Small intestine (tissue), 7 donors: ENCODE data around the gene PACS1. TPM values are rescaled to one million over a fixed set of nuclear protein-coding genes. Genes with fewer than 3 reads are reported as not detected.

Source experiments
- DNase-seq, 2 donors: peaks; one replicate each; pipeline versions ENCODE4 v3.0.0 to v3.0.0-alpha.2; 2013
- FAIRE-seq: peaks from 2 replicates; lab custom pipeline; 2012; peaks lifted over from hg19 to GRCh38; lab: Jason Lieb, UNC
- H3K27ac ChIP-seq, 3 donors: one replicate each; pipeline ENCODE4 v1.5.1; 2013; ENCODE audit warnings: low read length in 2 of 3, mild to moderate bottlenecking in 2 of 3, control low read depth in 1 of 3, inconsistent platforms in 1 of 3, low read depth in 1 of 3, moderate library complexity in 1 of 3
- H3K27me3 ChIP-seq, 3 donors: one replicate each; pipeline ENCODE4 v1.6.1; 2013; ENCODE audit warnings: low read length in 3 of 3, inconsistent platforms in 1 of 3; ENCODE audit not compliant: control insufficient read depth in 3 of 3, insufficient read depth in 3 of 3
- H3K36me3 ChIP-seq, 3 donors: one replicate each; pipeline ENCODE4 v1.6.1; 2013; ENCODE audit warnings: low read length in 3 of 3, inconsistent platforms in 1 of 3, low read depth in 1 of 3, mild to moderate bottlenecking in 1 of 3, moderate library complexity in 1 of 3; ENCODE audit not compliant: control insufficient read depth in 3 of 3, insufficient read depth in 2 of 3
- H3K4me1 ChIP-seq, 3 donors: one replicate each; pipeline ENCODE4 v1.6.1; 2013; ENCODE audit warnings: low read length in 2 of 3, inconsistent platforms in 1 of 3, low read depth in 1 of 3, mild to moderate bottlenecking in 1 of 3, moderate library complexity in 1 of 3; ENCODE audit not compliant: control insufficient read depth in 3 of 3, insufficient read depth in 2 of 3
- H3K4me3 ChIP-seq, 3 donors: one replicate each; pipeline ENCODE4 v1.5.1; 2013; ENCODE audit warnings: low read length in 3 of 3, control low read depth in 1 of 3, inconsistent platforms in 1 of 3, low read depth in 1 of 3, mild to moderate bottlenecking in 1 of 3, moderate library complexity in 1 of 3
- H3K9me3 ChIP-seq, 2 donors: one replicate each; pipeline ENCODE4 v1.6.1; 2013; ENCODE audit warnings: low read depth in 1 of 2, low read length in 1 of 2; ENCODE audit not compliant: control insufficient read depth in 2 of 2, insufficient read depth in 1 of 2
- WGBS, 3 donors: extraction: QIAGEN DNeasy Blood & Tissue Kit; methylation state at CpG; one replicate each; pipeline ENCODE4 v1.1.7; 2013; 5-methylcytosine and 5-hydroxymethylcytosine counted together
- polyA plus RNA-seq, 4 donors: library from polyadenylated mRNA; stranded (reverse) in 3 of 4; unstranded in 1 of 4; fragments of 200-250 nt in 3 of 4; fragments of 120-200 nt in 1 of 4; gene quantifications; one replicate each; pipeline versions ENCODE4 v1.2.1 to v1.2.3, GENCODE V29; 2013
- donor health status: healthy with polysubstance abuse.
- donor health status: control.
- donor health status: control.
- donor health status: Bipolar disorder and iron deficiency.
- donor health status: healthy.

Gene PACS1
- polyA plus RNA-seq, 4 donors = 4.0 to 22.9 (median 10.0) TPM

DNA sequence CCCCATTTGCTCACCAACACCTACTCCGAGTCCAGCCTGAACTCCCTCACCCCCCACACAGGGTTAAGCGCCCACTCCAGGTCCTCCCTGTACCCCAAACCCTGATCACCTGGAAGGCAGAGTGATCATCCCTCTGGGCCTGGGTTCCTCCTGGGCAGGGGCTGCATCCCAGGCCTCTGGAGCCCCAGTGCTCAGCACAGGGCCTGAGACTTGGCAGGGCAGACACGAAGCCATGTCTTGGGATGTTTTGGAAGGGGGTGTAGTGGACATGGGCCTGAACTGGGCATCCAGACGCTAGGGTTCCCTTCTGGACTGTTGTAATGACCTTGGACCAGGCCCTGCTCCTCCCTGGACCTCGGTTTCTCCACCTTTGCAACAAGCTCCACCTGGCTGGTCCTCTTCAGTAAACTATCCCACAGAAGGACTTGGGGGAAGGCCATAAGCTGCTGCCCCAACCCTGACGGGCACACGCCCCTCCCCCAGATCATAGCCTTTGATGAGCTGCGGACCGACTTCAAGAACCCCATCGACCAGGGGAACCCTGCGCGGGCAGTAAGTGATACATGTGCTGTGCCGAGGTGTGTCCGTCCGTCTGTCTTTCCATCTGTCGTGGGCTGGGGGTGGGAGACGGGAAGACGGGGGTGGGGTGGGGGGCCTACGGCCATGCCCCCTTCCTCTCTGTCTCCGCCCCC lies 211.8 kb downstream of the PACS1 start:
- peaks cover 0 to 50% (median 0%) of the 10 kb centered on the region in 3 donors for H3K36me3 ChIP-seq
- peaks cover 0 to 14% (median 1%) of the 10 kb centered on the region in 3 donors for H3K4me1 ChIP-seq
- H3K27ac ChIP-seq = peak overlapping the region in 1 of 3 donors; percentile 29
- no peak overlapping the region for H3K4me3 ChIP-seq
- 14 to 25% (median 23%) methylated on average over 20 of the region's 20 CpGs for WGBS, 3 donors
- peaks cover 0 to 14% (median 0%) of the 10 kb centered on the region in 3 donors for H3K27me3 ChIP-seq
- DNase-seq (no peak), FAIRE-seq (no peak)
- no peaks in the 10 kb centered on the region for H3K9me3 ChIP-seq

GRCh38 chr11:66282468-66283455 lies 212.7 kb downstream of the PACS1 start:
- Histone ChIP-seq H3K9me3 (no peaks in the 10 kb centered on the region), H3K36me3 (peaks cover 0 to 52% (median 0%) of the 10 kb centered on the region in 3 donors), H3K4me3 (no peak overlapping the region), H3K27me3 (peaks cover 0 to 14% (median 0%) of the 10 kb centered on the region in 3 donors), H3K27ac (peak overlapping the region in 1 of 3 donors; percentile 8), H3K4me1 (peaks cover 0 to 17% (median 0%) of the 10 kb centered on the region in 3 donors)
- WGBS, 3 donors = 13 to 17% (median 16%) methylated on average over 27 to 35 of the region's 35 CpGs
- peak; percentile 94 to 99 for DNase-seq
- FAIRE-seq = no peak

- FAIRE-seq = no peak
- DNase-seq = no peak
- Histone ChIP-seq H3K27ac (no peak overlapping the region), H3K4me3 (no peak overlapping the region), H3K27me3 (peaks cover 0 to 12% (median 0%) of the 10 kb centered on the region in 3 donors), H3K4me1 (peaks cover 0 to 23% (median 0%) of the 10 kb centered on the region in 3 donors), H3K36me3 (peaks cover 0 to 55% (median 0%) of the 10 kb centered on the region in 3 donors), H3K9me3 (no peaks in the 10 kb centered on the region)
- WGBS, 3 donors = 82 to 85% (median 82%) methylated on average over 12 to 14 of the region's 14 CpGs
These were observed 213.5 kb downstream of the PACS1 start for GRCh38 chr11:66283461-66284105.

DNA sequence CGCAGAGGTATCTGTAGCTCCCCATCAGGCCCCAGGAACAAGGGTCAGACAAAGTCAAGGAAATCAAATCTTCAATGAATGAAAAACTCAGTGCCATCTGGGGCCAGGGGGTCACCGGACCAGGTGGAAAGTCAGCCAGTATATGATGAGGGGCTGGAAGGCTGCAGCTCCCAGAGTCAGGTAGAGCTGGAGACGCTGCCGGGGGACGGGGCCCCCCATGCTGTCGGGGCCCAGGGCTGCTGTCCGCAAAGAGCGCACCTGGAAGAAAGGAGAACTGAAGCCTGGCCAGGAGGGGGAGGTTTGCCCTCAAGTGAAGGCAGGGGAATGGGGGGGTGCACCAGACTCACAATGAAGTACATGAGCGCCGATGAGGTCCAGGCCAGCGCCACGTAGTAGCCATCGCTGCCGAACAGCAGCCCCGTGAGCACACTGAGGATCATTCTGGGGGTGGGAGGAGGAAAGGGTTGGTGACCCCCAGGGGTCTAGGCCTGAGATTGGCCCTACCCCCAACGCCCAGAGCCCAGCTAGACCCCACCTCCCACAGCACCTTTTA lies 214.5 kb downstream of the PACS1 start:
- no peak overlapping the region for H3K4me3 ChIP-seq
- H3K9me3 ChIP-seq = no peaks in the 10 kb centered on the region
- peaks cover 0 to 26% (median 0%) of the 10 kb centered on the region in 3 donors for H3K4me1 ChIP-seq
- peaks cover 0 to 55% (median 0%) of the 10 kb centered on the region in 3 donors for H3K36me3 ChIP-seq
- 94 to 95% (median 95%) methylated on average over 15 to 16 of the region's 16 CpGs for whole genome bisulfite sequencing, 3 donors
- DNase-seq (no peak), FAIRE-seq (no peak)
- no peak overlapping the region for H3K27ac ChIP-seq
- peaks cover 0 to 3% (median 0%) of the 10 kb centered on the region in 3 donors for H3K27me3 ChIP-seq

GRCh38 chr11:66285250-66285947 lies 215.3 kb downstream of the PACS1 start:
- Histone ChIP-seq H3K9me3 (no peaks in the 10 kb centered on the region), H3K27me3 (no peaks in the 10 kb centered on the region), H3K27ac (no peak overlapping the region), H3K4me3 (no peak overlapping the region), H3K36me3 (peaks cover 0 to 55% (median 0%) of the 10 kb centered on the region in 3 donors), H3K4me1 (peaks cover 5 to 34% (median 5%) of the 10 kb centered on the region in 3 donors)
- 90 to 93% (median 90%) methylated on average over 13 of the region's 13 CpGs for WGBS, 3 donors
- DNase-seq (no peak), FAIRE-seq (no peak)

DNA sequence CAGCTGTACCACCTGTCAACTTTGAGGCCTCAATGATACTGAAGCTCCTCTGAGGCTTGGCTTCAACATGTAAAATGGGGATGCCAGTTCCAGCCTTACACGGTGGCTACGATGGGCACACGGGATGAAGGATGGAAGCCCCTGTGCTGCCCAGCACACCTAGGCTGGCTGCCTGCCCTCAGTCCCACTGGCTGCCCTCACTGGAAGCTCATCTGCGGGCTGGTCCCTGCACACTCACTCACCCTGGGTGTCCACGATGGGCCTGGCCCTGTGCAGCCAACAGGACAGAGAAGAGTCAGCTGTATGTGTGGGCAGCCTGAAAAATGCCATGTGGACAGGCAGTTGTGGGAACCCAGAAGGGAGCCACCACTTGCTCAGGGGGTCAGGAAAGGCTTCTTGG lies 216.6 kb downstream of the PACS1 start:
- no peak overlapping the region for H3K27ac ChIP-seq
- WGBS, 3 donors = 86 to 90% (median 89%) methylated on average over 5 of the region's 5 CpGs
- H3K27me3 ChIP-seq = peaks cover 0 to 9% (median 0%) of the 10 kb centered on the region in 3 donors
- no peak overlapping the region for H3K4me3 ChIP-seq
- H3K36me3 ChIP-seq = peaks cover 0 to 55% (median 0%) of the 10 kb centered on the region in 3 donors
- H3K4me1 ChIP-seq = peaks cover 5 to 40% (median 6%) of the 10 kb centered on the region in 3 donors
- no peaks in the 10 kb centered on the region for H3K9me3 ChIP-seq
- DNase-seq (no peak), FAIRE-seq (no peak)

DNA sequence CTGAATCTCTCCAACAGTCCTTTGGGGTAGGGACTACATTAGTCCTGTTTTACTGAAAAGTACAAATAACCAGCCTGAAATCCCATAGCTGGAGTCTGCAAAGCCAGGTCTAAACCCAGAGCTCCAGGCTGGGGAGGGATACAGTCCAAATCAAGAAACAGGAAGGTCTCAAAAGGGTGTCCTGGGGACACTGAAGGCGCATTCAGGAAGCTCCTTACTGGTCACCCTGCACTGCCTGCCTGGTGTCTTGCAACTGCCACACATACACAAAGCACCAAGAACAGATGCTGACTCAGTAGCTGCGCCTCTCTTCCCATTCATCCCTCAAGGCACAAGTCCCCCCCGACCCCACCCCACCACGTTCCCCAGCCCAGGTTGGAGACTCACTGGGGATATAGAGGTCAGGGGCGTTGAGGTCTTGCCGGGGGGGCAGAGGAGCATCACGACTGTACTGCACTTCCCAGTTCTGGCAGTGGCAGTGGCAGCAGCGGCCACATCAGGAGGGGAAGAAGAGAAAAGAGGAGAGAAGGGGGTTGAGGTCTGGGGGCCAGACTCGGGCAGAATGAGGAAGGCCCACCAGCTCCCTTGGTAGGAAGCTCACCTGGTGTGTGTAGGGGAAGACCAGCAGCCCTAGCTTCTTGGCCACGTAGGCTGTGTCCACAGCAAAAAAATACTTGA lies 217.3 kb downstream of the PACS1 start:
- peak overlapping the region in 1 of 3 donors; percentile 82 for H3K4me3 ChIP-seq
- peaks cover 5 to 40% (median 8%) of the 10 kb centered on the region in 3 donors for H3K4me1 ChIP-seq
- H3K9me3 ChIP-seq = no peaks in the 10 kb centered on the region
- peak overlapping the region in 1 of 3 donors; percentile 86 for H3K27ac ChIP-seq
- 73 to 86% (median 80%) methylated on average over 10 of the region's 10 CpGs for WGBS, 3 donors
- DNase-seq (no peak), FAIRE-seq (no peak)
- peaks cover 0 to 15% (median 0%) of the 10 kb centered on the region in 3 donors for H3K27me3 ChIP-seq
- H3K36me3 ChIP-seq = peaks cover 0 to 55% (median 0%) of the 10 kb centered on the region in 3 donors
